K562 (cell line): ENCODE results near the gene ZNRF2. TPM values are rescaled to one million over a fixed set of nuclear protein-coding genes. Genes with fewer than 3 reads are reported as not detected.

Experiments used
- ATAC-seq: fragments of 200-7000 bp; cut with Tn5 transposase; 3 replicates; pipeline ENCODE4 v1.9.1; 2020; ENCODE audit warnings: moderate library complexity
- BruUV-seq: library from RNA; stranded (reverse); fragments of 400-500 nt; replicated peaks from 2 replicates; lab custom pipeline; 2021; lab: Mats Ljungman, UMichigan
- CTCF ChIA-PET: fragments of 300-600 bp; formaldehyde crosslinking; extraction: SDS; loops from one replicate; lab custom pipeline; 2021; ENCODE audit warnings: low intra/inter-chr PET ratio; lab: Yijun Ruan, JAX
- POLR2A ChIA-PET: fragments of 300-600, 350-650 bp; sonication (Branson Sonifier 250); formaldehyde crosslinking; extraction: SDS; loops from one replicate; lab custom pipeline; 2021; ENCODE audit warnings: antibody characterized with exemption, inconsistent platforms; lab: Yijun Ruan, JAX
- DNase-seq, 4 experiments: peaks; one replicate each; pipeline versions ENCODE4 v3.0.0 to v3.0.0-alpha.2; 2011 to 2018; ENCODE audit warnings: low spot score in 3 of 4, mixed read lengths in 3 of 4; ENCODE audit errors: extremely low read depth in 1 of 4
- FAIRE-seq: peaks from 2 replicates; lab custom pipeline; 2011; peaks lifted over from hg19 to GRCh38; lab: Jason Lieb, UNC
- H2AFZ ChIP-seq: 2 replicates; pipeline ENCODE4 v1.6.0; 2011; ENCODE audit warnings: low read depth, low read length, control low read depth, inconsistent platforms
- H3K27ac ChIP-seq: fragments of 200-600 bp; 3 replicates; pipeline ENCODE4 v1.8.0; 2011; ENCODE audit warnings: low read depth, mild to moderate bottlenecking, control low read depth, inconsistent platforms, low read length, moderate library complexity, mixed read lengths; ENCODE audit errors: extremely low read depth
- H3K27me3 ChIP-seq, 2 experiments: fragments of 300-600 bp in 1 of 2; 2 replicates in 1 of 2; 3 replicates in 1 of 2; pipeline versions ENCODE4 v1.6.0 to v1.8.0; 2011; ENCODE audit warnings: inconsistent platforms in 2 of 2, low read length in 2 of 2, mild to moderate bottlenecking in 1 of 2, mixed read lengths in 1 of 2, moderate library complexity in 1 of 2; ENCODE audit not compliant: control insufficient read depth in 2 of 2, insufficient read depth in 2 of 2
- H3K36me3 ChIP-seq: fragments of 300-600 bp; 3 replicates; pipeline ENCODE4 v1.8.0; 2011; ENCODE audit warnings: mild to moderate bottlenecking, low read length, inconsistent platforms; ENCODE audit not compliant: control insufficient read depth, insufficient read depth
- H3K4me1 ChIP-seq, 2 experiments: fragments of 200-600 bp in 1 of 2; replicated peaks in 1 of 2; 2 replicates in 1 of 2; 3 replicates in 1 of 2; pipeline versions ENCODE4 v1.5.1 to v1.8.0; 2011; ENCODE audit warnings: inconsistent platforms in 2 of 2, low read length in 2 of 2, mild to moderate bottlenecking in 1 of 2, mixed read lengths in 1 of 2, moderate library complexity in 1 of 2; ENCODE audit not compliant: control insufficient read depth in 2 of 2, insufficient read depth in 2 of 2
- H3K4me2 ChIP-seq: 2 replicates; pipeline ENCODE4 v1.6.1; 2011; ENCODE audit warnings: low read length, control low read depth, inconsistent platforms, mixed read lengths; ENCODE audit not compliant: insufficient read depth
- H3K4me3 ChIP-seq: fragments of 200-600 bp; sonication (generic), shearing (Covaris generic); 2 replicates; pipeline ENCODE4 v1.5.1; 2016; ENCODE audit warnings: control low read depth, inconsistent platforms
- H3K79me2 ChIP-seq: fragments of 200-600 bp; 3 replicates; pipeline ENCODE4 v1.8.0; 2011; ENCODE audit warnings: low read length, inconsistent platforms; ENCODE audit not compliant: control insufficient read depth, insufficient read depth
- H3K9ac ChIP-seq, 2 experiments: 2 replicates each; pipeline versions ENCODE4 v1.6.0 to v1.6.1; 2011; ENCODE audit warnings: low read depth in 2 of 2, low read length in 2 of 2, control low read depth in 1 of 2, inconsistent platforms in 1 of 2, mild to moderate bottlenecking in 1 of 2, mixed read lengths in 1 of 2; ENCODE audit not compliant: insufficient read depth in 1 of 2
- H3K9me1 ChIP-seq: one replicate; pipeline ENCODE4 v1.6.0; 2011; ENCODE audit warnings: inconsistent platforms, mild to moderate bottlenecking, low read length, moderate library complexity; ENCODE audit not compliant: control insufficient read depth, insufficient read depth
- H3K9me3 ChIP-seq: replicated peaks from 2 replicates; pipeline ENCODE4 v1.5.1; 2011; ENCODE audit warnings: low read depth, low read length, inconsistent platforms; ENCODE audit not compliant: control insufficient read depth, insufficient read depth
- H4K20me1 ChIP-seq: replicated peaks from 2 replicates; pipeline ENCODE4 v1.6.1; 2011; ENCODE audit warnings: low read length, inconsistent platforms, mixed read lengths; ENCODE audit not compliant: control insufficient read depth, insufficient read depth
- ATF4 ChIP-seq: fragments of 450-650 bp; formaldehyde crosslinking; IDR thresholded peaks from 2 replicates; pipeline ENCODE4 v1.4.0; 2022; ENCODE audit warnings: mild to moderate bottlenecking, moderate library complexity
- MEIS2 ChIP-seq: fragments of 450-650 bp; IDR thresholded peaks from 2 replicates; pipeline ENCODE4 v1.6.1; 2014; ENCODE audit warnings: mild to moderate bottlenecking; ENCODE audit not compliant: partially characterized antibody
- PBX2 ChIP-seq, 2 experiments: IDR thresholded peaks in 1 of 2; conservative IDR thresholded peaks in 1 of 2; 2 replicates each; pipeline ENCODE4 v1.6.1; 2016; ENCODE audit warnings: low read depth in 2 of 2, mild to moderate bottlenecking in 1 of 2, missing compliant biosample characterization in 1 of 2, missing genetic modification characterization in 1 of 2, moderate library complexity in 1 of 2
- ZBTB40 ChIP-seq, 2 experiments: fragments of 450-650 bp in 1 of 2; sonication (generic) in 1 of 2; formaldehyde crosslinking in 1 of 2; IDR thresholded peaks; 2 replicates each; pipeline versions ENCODE4 v1.7.1 to v1.9.0; 2016 to 2022; ENCODE audit warnings: inconsistent platforms in 1 of 2, mild to moderate bottlenecking in 1 of 2, missing genetic modification reagents in 1 of 2
- ZKSCAN3 ChIP-seq: fragments of 250-450 bp; sonication (Bioruptor Pico); IDR thresholded peaks from 2 replicates; pipeline ENCODE4 v1.4.0; 2020
- WGBS: fragments of 100-300 bp; shearing (Covaris generic); methylation state at CpG from one replicate; pipeline ENCODE4 v1.1.6; 2016; ENCODE audit warnings: low coverage, mixed read lengths; ENCODE audit not compliant: insufficient coverage; ENCODE audit errors: missing lambda C conversion rate; 5-methylcytosine and 5-hydroxymethylcytosine counted together
- in situ Hi-C: fragments of 300-500 bp; cut with MboI; formaldehyde crosslinking; loops from 4 replicates; pipeline ENCODE4 v1.15.0; 2018; ENCODE audit warnings: inconsistent platforms, mixed read lengths
- intact Hi-C: fragments of 100-400 bp; cut with micrococcal nuclease; formaldehyde crosslinking; loops from 2 replicates; pipeline ENCODE4 v1.14.2; 2022
- polyA plus RNA-seq, 8 experiments: library from polyadenylated mRNA; depleted of rRNA in 4 of 8; stranded (reverse) in 5 of 8; unstranded in 3 of 8; fragments of >200 nt; fragmentation: Nextera tagmentation in 2 of 8; fragmentation: Illumina TruSeq in 1 of 8; extraction: Ambion mirVana in 2 of 8; extraction: Trizol in 1 of 8; gene quantifications; 2 replicates each; pipeline versions ENCODE4 v1.2.1 to v1.2.3, GENCODE V29; 2011 to 2014; ENCODE audit warnings: inconsistent platforms in 1 of 8, missing spikeins in 1 of 8
- total RNA-seq, 7 experiments: library from RNA; depleted of rRNA in 6 of 7; stranded (reverse); fragments of >200 nt in 6 of 7; fragmentation: Illumina TruSeq in 2 of 7; extraction: Trizol in 2 of 7; gene quantifications; 2 replicates each; pipeline versions ENCODE4 v1.2.1 to v1.2.3, GENCODE V29; 2011 to 2021; ENCODE audit warnings: low replicate concordance in 1 of 7

Gene ZNRF2
- total and polyA plus RNA-seq, 9 of the 15 experiments (the other 6 are each of a cell fraction or from before 2014, with no cell fraction given), result 1.1 to 13.9 (median 5.5) TPM

GRCh38 chr7:30278849-30279652, 5.3 kb upstream of the ZNRF2 start:
- Histone ChIP-seq H3K4me1 (peaks cover 0 to 4% of the 10 kb centered on the region in 2 experiments; a peak in 4 of 5 replicates), H3K9me1 (no peaks in the 10 kb centered on the region), H3K9me3 (no peaks in the 10 kb centered on the region), H3K27ac (no peak overlapping the region), H3K4me3 (no peak overlapping the region), H4K20me1 (no peaks in the 10 kb centered on the region), H3K36me3 (no peaks in the 10 kb centered on the region), H3K9ac (no peak overlapping the region), H3K79me2 (no peaks in the 10 kb centered on the region), H3K27me3 (no peaks in the 10 kb centered on the region), H2AFZ (peak overlapping the region; percentile 27; the same call in 1 of the 2 replicates), H3K4me2 (no peak overlapping the region)
- intact Hi-C loops (loop anchor here (10.0 kb wide), 1 partner anchor 456 kb away; no protein-coding TSS in a partner anchor), in situ Hi-C loops (loop anchor here (5.0 kb wide), 1 partner anchor 133 kb away; no protein-coding TSS in a partner anchor)
- peak; percentile 52 for FAIRE-seq
- no peak for DNase-seq
- no TSS peak for BruUV-seq
- ChIA-PET POLR2A (interaction anchor here (0.6 to 1.2 kb wide), 4 partner anchors 10 to 120 kb away, joined by 3 to 4 read pairs (median 3); no protein-coding TSS in a partner anchor), CTCF (no interaction called here)
- TF ChIP-seq MEIS2 (peak; percentile 46), ZBTB40 (IDR thresholded peaks at IDR 0.05) (no peak), ZBTB40 (CRISPR knock-in tag; IDR thresholded peaks at IDR 0.05) (no peak), ATF4 (CRISPR knock-in tag) (no peak), ZKSCAN3 (CRISPR knock-in tag) (no peak), PBX2 (CRISPR knock-in tag; IDR thresholded peaks at IDR 0.05; ENCODE audit: low read depth) (no peak), PBX2 (tag; conservative IDR thresholded peaks at IDR 0.05; ENCODE audit: low read depth) (peak; percentile 58)
- WGBS, result 32% methylated on average over 8 of the region's 8 CpGs
- no peak for ATAC-seq
